Hepatocyte (in vitro differentiated cells): ENCODE data around the gene SLC25A38. TPM values are rescaled to one million over a fixed set of nuclear protein-coding genes. Genes with fewer than 3 reads are reported as not detected.
A peak's percentile ranks its signal among the peaks of the same experiment; 100 is the strongest.
"Not testable (repeated sequence)": the region's sequence is repeated elsewhere in the genome, so short reads cannot be mapped to it uniquely, and the experiment has no call there.

ENCODE experiments used
- DNase-seq: peaks from one replicate; pipeline ENCODE4 v3.0.0-alpha.2; 2016; ENCODE audit warnings: low spot score
- H2AFZ ChIP-seq: fragments of 200-600 bp; sonication (generic); 2 replicates; pipeline ENCODE4 v1.6.0; 2016; ENCODE audit warnings: antibody characterized with exemption, mild to moderate bottlenecking
- H3K27ac ChIP-seq: fragments of 200-600 bp; sonication (generic); 2 replicates; pipeline ENCODE4 v1.5.1; 2016; ENCODE audit warnings: mild to moderate bottlenecking
- H3K27me3 ChIP-seq: fragments of 200-600 bp; sonication (generic); 2 replicates; pipeline ENCODE4 v1.6.1; 2016
- H3K36me3 ChIP-seq: fragments of 200-600 bp; sonication (generic); replicated peaks from 2 replicates; pipeline ENCODE4 v1.5.1; 2016; ENCODE audit warnings: low read depth; ENCODE audit not compliant: insufficient read depth
- H3K4me1 ChIP-seq: fragments of 200-600 bp; sonication (generic); 2 replicates; pipeline ENCODE4 v1.5.1; 2016; ENCODE audit warnings: mild to moderate bottlenecking, moderate library complexity; ENCODE audit not compliant: insufficient read depth
- H3K4me2 ChIP-seq: fragments of 200-600 bp; sonication (generic); 2 replicates; pipeline ENCODE4 v1.6.0; 2016
- H3K4me3 ChIP-seq: fragments of 200-600 bp; sonication (generic); 2 replicates; pipeline ENCODE4 v1.5.1; 2016; ENCODE audit warnings: mild to moderate bottlenecking
- H3K79me2 ChIP-seq: fragments of 200-600 bp; sonication (generic); 2 replicates; pipeline ENCODE4 v1.6.0; 2017; ENCODE audit warnings: mild to moderate bottlenecking
- H3K9me2 ChIP-seq: fragments of 200-600 bp; sonication (generic); replicated peaks from 2 replicates; pipeline ENCODE4 v1.6.0; 2017; ENCODE audit warnings: mild to moderate bottlenecking; ENCODE audit not compliant: insufficient read depth
- H3K9me3 ChIP-seq: fragments of 200-600 bp; sonication (generic); 2 replicates; pipeline ENCODE4 v1.5.1; 2016; ENCODE audit warnings: low read depth, mild to moderate bottlenecking
- H4K20me1 ChIP-seq: fragments of 200-600 bp; sonication (generic); 2 replicates; pipeline ENCODE4 v1.6.0; 2016; ENCODE audit warnings: mild to moderate bottlenecking; ENCODE audit not compliant: insufficient read depth, poor library complexity, severe bottlenecking
- CTCF ChIP-seq: fragments of 200-600 bp; sonication (generic); IDR thresholded peaks from 2 replicates; pipeline ENCODE4 v1.5.1; 2016; ENCODE audit warnings: antibody characterized with exemption, mild to moderate bottlenecking; ENCODE audit not compliant: poor library complexity
- EZH2 ChIP-seq: fragments of 200-600 bp; sonication (generic); IDR thresholded peaks from 2 replicates; pipeline ENCODE4 v1.6.1; 2016; ENCODE audit warnings: antibody characterized with exemption, mild to moderate bottlenecking, borderline replicate concordance
- EZH2phosphoT487 ChIP-seq: fragments of 200-600 bp; sonication (generic); IDR thresholded peaks from one replicate; pipeline ENCODE4 v1.6.1; 2018; ENCODE audit warnings: antibody characterized with exemption, mild to moderate bottlenecking, low read depth, moderate library complexity; ENCODE audit not compliant: unreplicated experiment, severe bottlenecking
- WGBS: methylation state at CpG from one replicate; pipeline ENCODE4 v1.1.6; 2016; ENCODE audit warnings: low lambda C conversion rate; ENCODE audit errors: missing lambda C conversion rate; 5-methylcytosine and 5-hydroxymethylcytosine counted together
- polyA plus RNA-seq: library from polyadenylated mRNA; unstranded; fragments of >200 nt; fragmentation: Nextera tagmentation; extraction: Ambion mirVana; gene quantifications from 2 replicates; pipeline ENCODE4 v1.2.1, GENCODE V29; 2016
- total RNA-seq: library from RNA; depleted of rRNA; stranded (reverse); fragments of >200 nt; gene quantifications from 2 replicates; pipeline ENCODE4 v1.2.3, GENCODE V29; 2014

SLC25A38 gene
- total and polyA plus RNA-seq, 2 experiments from 2014 or later: 35.7 to 37.2 TPM

- 88% methylated on average over 1 of the region's 1 CpG for WGBS
- Histone ChIP-seq H3K4me3 (no peak overlapping the region), H3K79me2 (no peaks in the 10 kb centered on the region), H3K9me2 (no peaks in the 10 kb centered on the region), H2AFZ (no peak overlapping the region), H3K4me1 (peaks cover 11% of the 10 kb centered on the region), H3K27me3 (no peaks in the 10 kb centered on the region), H3K9me3 (no peaks in the 10 kb centered on the region), H3K36me3 (no peaks in the 10 kb centered on the region), H3K4me2 (no peak overlapping the region), H3K27ac (no peak overlapping the region), H4K20me1 (peaks cover 4% of the 10 kb centered on the region)
- DNase-seq: no peak
- no peak for TF ChIP-seq EZH2
- TF ChIP-seq CTCF: no peak
- TF ChIP-seq EZH2phosphoT487: no peak
These were observed 32.8 kb downstream of the SLC25A38 start for GRCh38 chr3:39415983-39416382.

- not testable (repeated sequence) for H3K36me3 ChIP-seq, DNase-seq, H3K4me3 ChIP-seq, H3K9me2 ChIP-seq, H2AFZ ChIP-seq, H3K27ac ChIP-seq, H4K20me1 ChIP-seq, H3K4me2 ChIP-seq, H3K9me3 ChIP-seq, H3K27me3 ChIP-seq, H3K79me2 ChIP-seq
- peaks cover 11% of the 10 kb centered on the region for H3K4me1 ChIP-seq
- WGBS: 69% methylated on average over 3 of the region's 3 CpGs
These were observed 33.8 kb downstream of the SLC25A38 start for GRCh38 chr3:39416998-39417397.

GRCh38 chr3:39418556-39419225 is 35.5 kb downstream of the SLC25A38 start:
- H3K4me2 ChIP-seq, H4K20me1 ChIP-seq, H3K9me3 ChIP-seq, H3K79me2 ChIP-seq, DNase-seq, H2AFZ ChIP-seq, H3K4me3 ChIP-seq, H3K9me2 ChIP-seq, H3K36me3 ChIP-seq, H3K27me3 ChIP-seq: not testable (repeated sequence)
- Histone ChIP-seq H3K4me1 (peaks cover 11% of the 10 kb centered on the region), H3K27ac (peak overlapping the region; percentile 50)
- WGBS: 30% methylated on average over 14 of the region's 14 CpGs

- Histone ChIP-seq H2AFZ (no peak overlapping the region), H3K4me1 (peaks cover 11% of the 10 kb centered on the region), H3K27me3 (no peaks in the 10 kb centered on the region), H3K79me2 (no peaks in the 10 kb centered on the region), H3K27ac (peak overlapping the region; percentile 50), H3K4me3 (no peak overlapping the region), H3K4me2 (no peak overlapping the region), H3K36me3 (no peaks in the 10 kb centered on the region), H4K20me1 (no peaks in the 10 kb centered on the region), H3K9me2 (no peaks in the 10 kb centered on the region), H3K9me3 (no peaks in the 10 kb centered on the region)
- TF ChIP-seq CTCF: no peak
- DNase-seq: no peak
- 65% methylated on average over 2 of the region's 2 CpGs for WGBS
These were observed 36.7 kb downstream of the SLC25A38 start for GRCh38 chr3:39419742-39420315.
